A549 (cell line): Measurements from ENCODE around the gene ADORA2B. TPM values are rescaled to one million over a fixed set of nuclear protein-coding genes. Genes with fewer than 3 reads are reported as not detected.

Experiments
- ATAC-seq, 2 experiments: fragments of 200-7000 bp in 1 of 2; fragments of >200 bp in 1 of 2; cut with Nextera tagmentation in 1 of 2; cut with Tn5 transposase in 1 of 2; 3 replicates each; pipeline versions ENCODE4 v1.8.0 to v1.9.1; 2018 to 2020; ENCODE audit warnings: mild to moderate bottlenecking in 1 of 2, moderate library complexity in 1 of 2
- CTCF ChIA-PET: fragments of 300-600 bp; sonication (Branson Sonifier 250); formaldehyde crosslinking; extraction: SDS; loops from one replicate; lab custom pipeline; 2021; ENCODE audit warnings: antibody characterized with exemption, inconsistent platforms; lab: Yijun Ruan, JAX
- POLR2A ChIA-PET: fragments of 350-600 bp; formaldehyde crosslinking; extraction: SDS; loops from one replicate; lab custom pipeline; 2021; ENCODE audit warnings: antibody characterized with exemption, inconsistent platforms; lab: Yijun Ruan, JAX
- DNase-seq, 2 experiments: peaks; one replicate each; pipeline versions ENCODE4 v3.0.0 to v3.0.0-alpha.2; 2011 to 2016; ENCODE audit warnings: low read depth in 1 of 2, low spot score in 1 of 2
- FAIRE-seq: peaks from 2 replicates; lab custom pipeline; 2011; peaks lifted over from hg19 to GRCh38; lab: Jason Lieb, UNC
- H3K27ac ChIP-seq, 2 experiments: fragments of >200 bp; sonication (Bioruptor Twin); formaldehyde crosslinking; 3 replicates each; pipeline ENCODE4 v1.5.1; 2016 to 2017
- H3K4me1 ChIP-seq: fragments of >200 bp; sonication (Bioruptor Twin); formaldehyde crosslinking; 3 replicates; pipeline ENCODE4 v1.6.1; 2016
- H3K4me2 ChIP-seq: fragments of >200 bp; sonication (Bioruptor Twin); formaldehyde crosslinking; 3 replicates; pipeline ENCODE4 v1.6.1; 2016
- H3K4me3 ChIP-seq: fragments of >200 bp; sonication (Bioruptor Twin); formaldehyde crosslinking; 3 replicates; pipeline ENCODE4 v1.5.1; 2016
- H3K9me3 ChIP-seq: fragments of >200 bp; sonication (Bioruptor Twin); formaldehyde crosslinking; 3 replicates; pipeline ENCODE4 v1.6.1; 2016
- ATOH8 ChIP-seq: fragments of 250-450 bp; sonication (Bioruptor Pico); IDR thresholded peaks from 2 replicates; pipeline ENCODE4 v1.5.0; 2020; ENCODE audit warnings: low read depth, mild to moderate bottlenecking, moderate library complexity
- BHLHE40 ChIP-seq: IDR thresholded peaks from 2 replicates; pipeline ENCODE4 v1.6.1; 2012; ENCODE audit warnings: low read depth, low read length, inconsistent platforms
- CBX2 ChIP-seq: fragments of 200-600 bp; sonication (generic); IDR thresholded peaks from 2 replicates; pipeline ENCODE4 v1.6.1; 2016; ENCODE audit warnings: low read depth, mild to moderate bottlenecking, borderline replicate concordance
- CEBPB ChIP-seq, 2 experiments: fragments of >200 bp in 1 of 2; sonication (Bioruptor Twin) in 1 of 2; formaldehyde crosslinking in 1 of 2; IDR thresholded peaks; 2 replicates each; pipeline ENCODE4 v1.6.1; 2012 to 2016
- CTCF ChIP-seq: fragments of >200 bp; sonication (Bioruptor Twin); formaldehyde crosslinking; IDR thresholded peaks from 3 replicates; pipeline ENCODE4 v1.5.1; 2016
- E2F6 ChIP-seq: IDR thresholded peaks from 2 replicates; pipeline ENCODE4 v1.6.1; 2012; ENCODE audit warnings: low read depth, borderline replicate concordance
- EHMT2 ChIP-seq: fragments of 200-600 bp; sonication (generic); IDR thresholded peaks from 2 replicates; pipeline ENCODE4 v1.6.1; 2016; ENCODE audit warnings: antibody characterized with exemption, low read depth, mild to moderate bottlenecking, moderate library complexity
- FOXS1 ChIP-seq: fragments of 250-450 bp; sonication (Bioruptor Pico); IDR thresholded peaks from 2 replicates; pipeline ENCODE4 v1.5.0; 2020; ENCODE audit warnings: mild to moderate bottlenecking, moderate library complexity
- GATA3 ChIP-seq: IDR thresholded peaks from 2 replicates; pipeline ENCODE4 v1.6.1; 2012; ENCODE audit warnings: borderline replicate concordance
- HOXB5 ChIP-seq: fragments of 250-450 bp; sonication (Bioruptor Pico); IDR thresholded peaks from 2 replicates; pipeline ENCODE4 v1.5.0; 2020; ENCODE audit warnings: mild to moderate bottlenecking, moderate library complexity
- JUNB ChIP-seq: fragments of >200 bp; sonication (Bioruptor Twin); formaldehyde crosslinking; IDR thresholded peaks from 2 replicates; pipeline ENCODE4 v1.6.1; 2016
- KDM1A ChIP-seq: fragments of 200-600 bp; sonication (generic); IDR thresholded peaks from 2 replicates; pipeline ENCODE4 v1.6.1; 2016; ENCODE audit warnings: low read depth, mild to moderate bottlenecking
- MAFK ChIP-seq: fragments of 450-650 bp; IDR thresholded peaks from 2 replicates; pipeline ENCODE4 v1.6.1; 2014; ENCODE audit not compliant: partially characterized antibody
- MAZ ChIP-seq: fragments of 150-350 bp; IDR thresholded peaks from 2 replicates; pipeline ENCODE4 v1.6.1; 2014; ENCODE audit warnings: antibody characterized with exemption, low read depth, low read length, borderline replicate concordance
- NFE2L2 ChIP-seq: fragments of 150-350 bp; conservative IDR thresholded peaks from 2 replicates; pipeline ENCODE4 v1.6.1; 2014; ENCODE audit warnings: low read length
- POLR2A ChIP-seq: IDR thresholded peaks from 2 replicates; pipeline ENCODE4 v1.6.1; 2012; ENCODE audit warnings: mild to moderate bottlenecking, low read length
- RARB ChIP-seq: fragments of 250-450 bp; sonication (Bioruptor Pico); IDR thresholded peaks from 2 replicates; pipeline ENCODE4 v1.8.0; 2021; ENCODE audit warnings: mild to moderate bottlenecking, moderate library complexity
- RCOR1 ChIP-seq: fragments of 150-350 bp; IDR thresholded peaks from 2 replicates; pipeline ENCODE4 v1.6.1; 2014; ENCODE audit warnings: antibody characterized with exemption, low read length, low read depth
- SMC3 ChIP-seq: fragments of >200 bp; sonication (Bioruptor Twin); formaldehyde crosslinking; IDR thresholded peaks from 3 replicates; pipeline ENCODE4 v1.6.1; 2018; ENCODE audit warnings: inconsistent platforms
- TFCP2L1 ChIP-seq: fragments of 250-450 bp; sonication (Bioruptor Pico); IDR thresholded peaks from 2 replicates; pipeline ENCODE4 v1.5.0; 2021; ENCODE audit warnings: mild to moderate bottlenecking
- ZC3H11A ChIP-seq: fragments of 450-650 bp; IDR thresholded peaks from 2 replicates; pipeline ENCODE4 v1.6.1; 2014; ENCODE audit warnings: antibody characterized with exemption, mild to moderate bottlenecking
- ZFP36 ChIP-seq: fragments of 450-650 bp; IDR thresholded peaks from 2 replicates; pipeline ENCODE4 v1.6.1; 2014; ENCODE audit warnings: borderline replicate concordance; ENCODE audit not compliant: partially characterized antibody
- ZNF302 ChIP-seq: fragments of 250-450 bp; sonication (Bioruptor Pico); IDR thresholded peaks from 2 replicates; pipeline ENCODE4 v1.9.0; 2021; ENCODE audit warnings: inconsistent platforms, mild to moderate bottlenecking, moderate library complexity
- WGBS: methylation state at CpG from one replicate; pipeline ENCODE4 v1.1.6; 2017; ENCODE audit errors: missing lambda C conversion rate; 5-methylcytosine and 5-hydroxymethylcytosine counted together
- polyA plus RNA-seq, 4 experiments: library from polyadenylated mRNA; depleted of rRNA in 3 of 4; stranded (reverse); fragments of >200 nt; fragmentation: RNase III in 1 of 4; extraction: RNeasy Plus Mini Kit Qiagen cat#74134 plus additional on column Dnase treatment in 1 of 4; gene quantifications; 2 replicates in 3 of 4; 3 replicates in 1 of 4; pipeline ENCODE4 v1.2.3, GENCODE V29; 2011 to 2017
- TF ChIP-seq, protein P1 (sequence below): IDR thresholded peaks from 2 replicates; pipeline ENCODE4 v1.6.1; 2012
- TF ChIP-seq, protein P2 (sequence below): fragments of >200 bp; sonication (Bioruptor Twin); formaldehyde crosslinking; IDR thresholded peaks from 3 replicates; pipeline ENCODE4 v1.6.1; 2016

The ADORA2B gene
- polyA plus RNA-seq, 2 of the 4 experiments (the other 2 are of a cell fraction) = 5.7 to 10.2 TPM

DNA sequence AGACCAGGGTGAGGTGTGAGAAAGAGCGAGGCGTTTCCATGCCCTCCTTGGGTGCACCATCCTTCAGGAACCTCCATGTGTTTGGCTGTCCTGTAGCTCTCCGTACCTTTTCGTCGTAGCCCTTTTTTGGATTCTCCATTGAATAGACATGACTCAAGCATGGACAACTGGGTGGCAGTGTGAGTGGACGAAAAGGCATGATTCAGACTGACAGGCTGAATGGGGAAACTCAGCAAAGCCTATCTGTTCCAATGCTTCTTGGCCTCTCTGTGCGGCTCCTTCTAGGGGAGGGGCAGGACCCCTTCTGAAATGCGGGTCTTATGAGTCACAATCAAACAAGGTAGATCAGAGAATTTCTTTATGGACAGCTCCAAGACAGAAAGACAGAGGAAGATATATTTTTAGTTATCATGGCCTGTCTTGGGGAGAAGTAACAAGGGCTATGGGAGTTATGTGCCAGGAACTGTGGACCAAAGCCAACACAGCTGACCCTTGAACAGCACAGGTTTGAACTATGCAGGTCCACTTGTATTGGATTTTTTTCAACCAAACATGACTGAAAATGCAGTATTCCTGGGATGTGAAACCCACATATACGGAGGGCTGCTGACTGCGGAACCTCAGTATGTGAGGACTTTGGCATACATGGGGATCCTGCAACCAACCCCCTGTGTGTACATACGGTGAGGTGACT lies 22.9 kb downstream of the ADORA2B start:
- no peak for TF ChIP-seq SMC3
- no peak for TF ChIP-seq CEBPB (IDR thresholded peaks at IDR 0.05)
- TF ChIP-seq E2F6 = no peak
- no peak for TF ChIP-seq JUNB
- no peak for TF ChIP-seq RCOR1
- TF ChIP-seq MAZ = no peak
- no peak for TF ChIP-seq FOXS1
- TF ChIP-seq KDM1A = no peak
- TF ChIP-seq ZNF302 (CRISPR knock-in tag) = no peak
- no peak for TF ChIP-seq CTCF
- TF ChIP-seq RARB = no peak
- TF ChIP-seq TFCP2L1 = no peak
- TF ChIP-seq HOXB5 (CRISPR knock-in tag) = no peak
- TF ChIP-seq ATOH8 = no peak
- no peak for TF ChIP-seq BHLHE40
- no peak for TF ChIP-seq ZFP36
- no peak for TF ChIP-seq POLR2A
- no peak for TF ChIP-seq NFE2L2
- TF ChIP-seq CBX2 = no peak
- Histone ChIP-seq H3K4me2 (no peak overlapping the region), H3K9me3 (no peaks in the 10 kb centered on the region), H3K4me1 (peaks cover 46% of the 10 kb centered on the region), H3K4me3 (no peak overlapping the region), H3K27ac (no peak overlapping the region)
- 84% methylated on average over 11 of the region's 11 CpGs for WGBS
- DNase-seq (no peak), ATAC-seq (no peak), FAIRE-seq (no peak)
- ChIA-PET CTCF (interaction anchor here (0.6 to 4.6 kb wide), 7 partner anchors 12 to 150 kb away, joined by 3 to 35 read pairs (median 4); partner anchors contain the start of genes ADORA2B, TTC19 and ZSWIM7), POLR2A (no interaction called here)

DNA sequence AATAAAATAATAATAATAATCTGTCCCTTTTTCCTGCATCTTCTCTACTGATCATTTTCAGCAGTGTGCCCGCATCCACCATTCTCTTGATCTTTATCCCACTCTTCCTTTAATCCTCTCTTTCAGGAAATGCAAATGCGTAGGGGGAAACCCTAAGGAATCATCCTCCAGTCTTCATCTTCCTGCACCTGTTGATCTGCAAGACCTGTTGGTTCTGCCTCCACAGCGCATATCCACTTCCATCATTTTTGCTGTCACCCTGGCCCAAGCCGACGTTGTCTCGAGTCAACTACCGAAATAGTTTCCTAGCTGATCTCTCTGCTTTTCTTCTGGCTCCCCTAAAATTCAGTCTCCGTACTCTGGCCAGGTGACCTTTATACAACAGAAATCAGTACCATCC lies 24.5 kb downstream of the ADORA2B start:
- TF ChIP-seq EHMT2 (no peak), ZC3H11A (no peak), ATOH8 (no peak), MAFK (no peak), GATA3 (no peak)
- TF ChIP-seq, protein P1, sequence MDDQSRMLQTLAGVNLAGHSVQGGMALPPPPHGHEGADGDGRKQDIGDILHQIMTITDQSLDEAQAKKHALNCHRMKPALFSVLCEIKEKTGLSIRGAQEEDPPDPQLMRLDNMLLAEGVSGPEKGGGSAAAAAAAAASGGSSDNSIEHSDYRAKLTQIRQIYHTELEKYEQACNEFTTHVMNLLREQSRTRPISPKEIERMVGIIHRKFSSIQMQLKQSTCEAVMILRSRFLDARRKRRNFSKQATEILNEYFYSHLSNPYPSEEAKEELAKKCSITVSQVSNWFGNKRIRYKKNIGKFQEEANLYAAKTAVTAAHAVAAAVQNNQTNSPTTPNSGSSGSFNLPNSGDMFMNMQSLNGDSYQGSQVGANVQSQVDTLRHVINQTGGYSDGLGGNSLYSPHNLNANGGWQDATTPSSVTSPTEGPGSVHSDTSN = no peak
- TF ChIP-seq, protein P2, sequence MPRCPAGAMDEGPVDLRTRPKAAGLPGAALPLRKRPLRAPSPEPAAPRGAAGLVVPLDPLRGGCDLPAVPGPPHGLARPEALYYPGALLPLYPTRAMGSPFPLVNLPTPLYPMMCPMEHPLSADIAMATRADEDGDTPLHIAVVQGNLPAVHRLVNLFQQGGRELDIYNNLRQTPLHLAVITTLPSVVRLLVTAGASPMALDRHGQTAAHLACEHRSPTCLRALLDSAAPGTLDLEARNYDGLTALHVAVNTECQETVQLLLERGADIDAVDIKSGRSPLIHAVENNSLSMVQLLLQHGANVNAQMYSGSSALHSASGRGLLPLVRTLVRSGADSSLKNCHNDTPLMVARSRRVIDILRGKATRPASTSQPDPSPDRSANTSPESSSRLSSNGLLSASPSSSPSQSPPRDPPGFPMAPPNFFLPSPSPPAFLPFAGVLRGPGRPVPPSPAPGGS = no peak
- TF ChIP-seq, all 56 proteins: peak for 0
- POLR2A ChIA-PET = interaction anchor here (0.6 kb wide), 1 partner anchor 49 kb away, joined by 8 read pairs; no protein-coding TSS in a partner anchor
- FAIRE-seq (no peak), DNase-seq (no peak), ATAC-seq (no peak)
- Histone ChIP-seq H3K9me3 (no peaks in the 10 kb centered on the region), H3K27ac (no peak overlapping the region), H3K4me3 (no peak overlapping the region), H3K4me2 (no peak overlapping the region), H3K4me1 (peaks cover 30% of the 10 kb centered on the region)
- CTCF ChIA-PET = interaction anchor here (1.4 to 2.3 kb wide), 4 partner anchors 10 to 29 kb away, joined by 4 to 11 read pairs (median 6); partner anchors contain the start of gene ADORA2B
- 90% methylated on average over 8 of the region's 8 CpGs for WGBS
